Left ventricle myocardium inferior (tissue), 1 donor: ENCODE results near the gene SLC50A1. TPM values are rescaled to one million over a fixed set of nuclear protein-coding genes. Genes with fewer than 3 reads are reported as not detected.

ENCODE experiments used
- DNase-seq: peaks from one replicate; pipeline ENCODE4 v3.0.0-alpha.2; 2020
- H3K27ac ChIP-seq: fragments of 200-600 bp; replicated peaks from 2 replicates; pipeline ENCODE4 v1.8.0; 2021
- H3K27me3 ChIP-seq: fragments of 200-600 bp; 2 replicates; pipeline ENCODE4 v1.8.0; 2021; ENCODE audit warnings: low read depth
- H3K36me3 ChIP-seq: fragments of 200-600 bp; 2 replicates; pipeline ENCODE4 v1.8.0; 2021
- H3K4me1 ChIP-seq: fragments of 200-600 bp; 2 replicates; pipeline ENCODE4 v1.8.0; 2021
- H3K4me3 ChIP-seq: fragments of 200-600 bp; 2 replicates; pipeline ENCODE4 v1.8.0; 2021; ENCODE audit warnings: mild to moderate bottlenecking, moderate library complexity
- H3K9me3 ChIP-seq: fragments of 200-600 bp; replicated peaks from 2 replicates; pipeline ENCODE4 v1.8.0; 2021
- intact Hi-C: fragments of 100-400 bp; cut with micrococcal nuclease; formaldehyde crosslinking; loops from one replicate; pipeline ENCODE4 v1.11.0; 2022
- total RNA-seq: library from RNA; stranded (reverse); fragmentation: NEBNext Ultra II Directional; extraction: Animal tissue kit (Norgen Biotek cat#: 25700); gene quantifications from one replicate; pipeline ENCODE4 v1.2.1, GENCODE V29; 2021
- TF ChIP-seq, protein P1 (sequence below): fragments of 200-600 bp; IDR thresholded peaks from 2 replicates; pipeline ENCODE4 v1.8.0; 2021; ENCODE audit warnings: antibody characterized with exemption, mild to moderate bottlenecking, borderline replicate concordance
- donor health status: DM: no; HTN: yes; CAD: no; lungs with severe emphysema.

The SLC50A1 gene
- total RNA-seq, 1 donor from 2014 or later: 8.2 TPM

DNA sequence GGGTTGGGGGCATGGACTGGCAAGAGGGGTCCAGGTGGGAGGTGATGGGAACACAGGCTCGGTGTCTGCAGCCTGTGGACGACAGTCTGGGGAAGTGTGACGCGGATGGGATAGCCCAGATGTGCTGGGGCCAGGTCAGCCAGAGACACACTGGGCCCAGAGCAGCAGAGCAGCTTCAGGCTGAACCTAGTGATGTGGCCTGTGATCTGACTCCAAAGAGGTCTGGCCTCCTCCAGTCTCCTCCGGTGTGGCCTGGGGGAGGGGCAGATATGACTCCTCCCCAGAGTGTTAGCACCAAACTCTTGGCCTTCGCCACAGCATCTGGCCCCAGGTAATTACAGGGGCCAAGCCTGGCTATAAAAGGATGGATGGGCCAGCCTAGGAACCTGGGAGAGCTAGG is 43.5 kb upstream of the SLC50A1 start:
- intact Hi-C loops: loop anchor here (5.0 kb wide), 2 partner anchors 35 to 75 kb away; partner anchors contain the start of gene EFNA1
- H3K4me1 ChIP-seq: peaks cover 23% of the 10 kb centered on the region
- no peak overlapping the region for H3K27ac ChIP-seq
- TF ChIP-seq, protein P1, sequence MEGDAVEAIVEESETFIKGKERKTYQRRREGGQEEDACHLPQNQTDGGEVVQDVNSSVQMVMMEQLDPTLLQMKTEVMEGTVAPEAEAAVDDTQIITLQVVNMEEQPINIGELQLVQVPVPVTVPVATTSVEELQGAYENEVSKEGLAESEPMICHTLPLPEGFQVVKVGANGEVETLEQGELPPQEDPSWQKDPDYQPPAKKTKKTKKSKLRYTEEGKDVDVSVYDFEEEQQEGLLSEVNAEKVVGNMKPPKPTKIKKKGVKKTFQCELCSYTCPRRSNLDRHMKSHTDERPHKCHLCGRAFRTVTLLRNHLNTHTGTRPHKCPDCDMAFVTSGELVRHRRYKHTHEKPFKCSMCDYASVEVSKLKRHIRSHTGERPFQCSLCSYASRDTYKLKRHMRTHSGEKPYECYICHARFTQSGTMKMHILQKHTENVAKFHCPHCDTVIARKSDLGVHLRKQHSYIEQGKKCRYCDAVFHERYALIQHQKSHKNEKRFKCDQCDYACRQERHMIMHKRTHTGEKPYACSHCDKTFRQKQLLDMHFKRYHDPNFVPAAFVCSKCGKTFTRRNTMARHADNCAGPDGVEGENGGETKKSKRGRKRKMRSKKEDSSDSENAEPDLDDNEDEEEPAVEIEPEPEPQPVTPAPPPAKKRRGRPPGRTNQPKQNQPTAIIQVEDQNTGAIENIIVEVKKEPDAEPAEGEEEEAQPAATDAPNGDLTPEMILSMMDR: no peak
- H3K27me3 ChIP-seq: no peaks in the 10 kb centered on the region
- no peak for DNase-seq
- H3K9me3 ChIP-seq: no peaks in the 10 kb centered on the region
- H3K36me3 ChIP-seq: no peaks in the 10 kb centered on the region
- H3K4me3 ChIP-seq: no peak overlapping the region

GRCh38 chr1:155092641-155093040 is 43.0 kb upstream of the SLC50A1 start:
- DNase-seq: no peak
- Histone ChIP-seq H3K27me3 (no peaks in the 10 kb centered on the region), H3K27ac (no peak overlapping the region), H3K36me3 (no peaks in the 10 kb centered on the region), H3K4me1 (peaks cover 23% of the 10 kb centered on the region), H3K9me3 (no peaks in the 10 kb centered on the region), H3K4me3 (no peak overlapping the region)
- TF ChIP-seq, protein P1: no peak
- intact Hi-C loops: loop anchor here (5.0 kb wide), 2 partner anchors 35 to 75 kb away; partner anchors contain the start of gene EFNA1

DNA sequence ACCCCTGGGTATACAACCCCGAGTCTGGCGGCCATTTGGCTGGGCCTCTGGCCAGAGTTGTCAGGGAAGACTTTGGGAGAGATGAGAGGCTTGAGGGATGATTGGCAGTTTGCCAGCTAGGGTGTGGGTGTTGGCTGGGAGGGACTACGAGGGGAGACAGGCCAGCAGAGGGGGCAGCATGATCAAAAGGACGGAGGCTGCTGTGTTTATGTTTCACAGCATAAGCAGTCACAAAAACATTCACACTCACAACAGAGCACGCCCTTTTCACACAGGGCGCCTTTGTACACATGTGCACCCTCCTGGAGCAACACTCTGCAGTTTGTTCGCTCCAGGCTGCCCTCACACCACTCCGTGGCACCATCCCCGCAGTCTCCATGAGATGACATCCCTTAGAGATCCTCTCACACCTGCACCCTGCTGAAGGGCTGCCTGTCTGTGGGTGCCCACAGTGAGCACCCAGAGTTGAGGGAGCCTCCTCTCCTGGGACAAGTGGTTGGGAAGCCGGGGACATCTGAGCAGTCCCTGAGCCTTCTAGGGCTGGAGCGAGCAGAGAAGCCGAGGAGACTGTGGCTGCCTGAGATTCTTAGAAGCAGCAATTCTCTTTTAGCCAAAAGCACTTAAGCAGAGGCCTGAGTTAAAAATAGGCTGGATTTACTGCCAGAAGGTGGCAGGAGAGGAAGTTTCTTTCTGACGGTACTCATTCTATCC is 41.6 kb upstream of the SLC50A1 start:
- Histone ChIP-seq H3K9me3 (no peaks in the 10 kb centered on the region), H3K36me3 (no peaks in the 10 kb centered on the region), H3K4me1 (peaks cover 23% of the 10 kb centered on the region), H3K4me3 (no peak overlapping the region), H3K27me3 (no peaks in the 10 kb centered on the region), H3K27ac (peak overlapping the region; percentile 48)
- no peak for DNase-seq
- TF ChIP-seq, protein P1: peak; percentile 56
- intact Hi-C loops: loop anchor here (5.0 kb wide), 2 partner anchors 33 to 73 kb away; partner anchors contain the start of gene EFNA1

- H3K27me3 ChIP-seq: no peaks in the 10 kb centered on the region
- no peak for DNase-seq
- H3K27ac ChIP-seq: peak overlapping the region; percentile 48
- no peaks in the 10 kb centered on the region for H3K36me3 ChIP-seq
- H3K9me3 ChIP-seq: no peaks in the 10 kb centered on the region
- H3K4me1 ChIP-seq: peaks cover 23% of the 10 kb centered on the region
- intact Hi-C loops: loop anchor here (5.0 kb wide), 2 partner anchors 33 to 73 kb away; partner anchors contain the start of gene EFNA1
- no peak overlapping the region for H3K4me3 ChIP-seq
- TF ChIP-seq, protein P1: no peak
Measured at GRCh38 chr1:155094622-155094948, 41.1 kb upstream of the SLC50A1 start.

DNA sequence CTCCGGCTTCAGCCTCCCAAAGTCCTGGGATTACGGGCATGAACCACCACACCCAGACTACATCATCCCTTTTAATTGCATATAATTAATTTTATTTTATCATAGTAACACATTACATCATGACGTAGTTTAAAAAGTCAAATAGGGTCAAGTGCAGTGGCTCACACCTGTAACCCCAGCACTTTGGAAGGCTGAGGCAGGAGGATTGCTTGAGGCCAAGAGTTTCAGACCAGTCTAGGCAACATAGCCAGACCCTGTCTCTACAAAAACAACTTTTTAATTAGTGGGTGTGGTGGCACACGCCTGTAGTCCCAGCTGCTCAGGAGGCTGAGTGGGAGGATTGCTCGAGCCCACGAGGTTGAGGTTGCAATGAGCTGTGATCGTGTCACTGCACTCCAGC is 36.3 kb upstream of the SLC50A1 start:
- no peak overlapping the region for H3K27ac ChIP-seq
- intact Hi-C loops: no loop called here
- TF ChIP-seq, protein P1: no peak

More for the DNA sequence above, 36.3 kb upstream of the SLC50A1 start:
- Histone ChIP-seq H3K4me1 (peaks cover 8% of the 10 kb centered on the region), H3K36me3 (no peaks in the 10 kb centered on the region), H3K9me3 (no peaks in the 10 kb centered on the region), H3K27me3 (no peaks in the 10 kb centered on the region), H3K4me3 (no peak overlapping the region)
- DNase-seq: no peak
